NCI-H1436 treated with DMSO at 0.1 percent for 48 hours (cell line): ENCODE results near the gene CHIC1.
A peak's percentile ranks its signal among the peaks of the same experiment; 100 is the strongest.
"Not testable (repeated sequence)": the region's sequence is repeated elsewhere in the genome, so short reads cannot be mapped to it uniquely, and the experiment has no call there.

Source experiments
- DNase-seq: peaks from one replicate; lab custom pipeline; 2025; lab: John Stamatoyannopoulos, UW

CHIC1 gene

DNA sequence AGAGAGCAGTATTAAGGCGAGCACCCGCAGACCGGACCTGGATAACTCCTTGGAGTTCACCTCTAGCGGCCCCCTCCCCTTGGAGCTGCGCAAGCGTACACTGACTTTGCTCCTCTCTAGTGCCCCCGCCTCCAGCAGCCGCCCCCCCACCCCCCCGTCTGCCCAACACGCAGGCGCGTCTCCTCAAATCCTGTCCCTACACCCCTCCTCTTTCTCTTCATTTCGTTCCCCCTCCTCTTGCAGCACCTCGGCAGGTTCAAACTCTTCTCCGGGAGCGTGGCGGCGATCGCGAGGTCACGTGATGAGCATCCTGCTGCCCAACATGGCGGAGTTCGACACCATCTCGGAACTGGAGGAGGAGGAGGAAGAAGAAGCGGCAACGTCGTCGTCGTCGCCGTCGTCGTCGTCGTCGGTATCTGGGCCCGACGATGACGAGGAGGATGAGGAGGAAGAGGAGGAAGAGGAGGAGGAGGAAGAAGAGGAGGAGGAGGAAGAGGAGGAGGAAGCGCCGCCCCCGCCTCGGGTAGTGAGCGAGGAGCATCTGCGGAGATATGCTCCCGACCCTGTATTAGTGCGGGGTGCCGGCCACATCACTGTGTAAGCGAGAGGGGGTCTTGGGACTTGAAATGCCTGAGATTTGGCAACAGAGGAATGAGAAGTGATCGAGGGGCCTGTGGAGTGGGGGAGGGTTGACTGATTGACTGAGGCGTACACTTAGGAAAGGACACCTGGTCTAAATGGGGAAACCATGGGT is at the start of gene CHIC1:
Gene CHIC1 (plus strand): TSS at position 214 of the 754 bp plus-strand sequence. CDS start 88 bp downstream, at position 302.
- peak; percentile 66 for DNase-seq

GRCh38 chrX:73522823-73523222 is 40.2 kb upstream of the CHIC1 start:
- DNase-seq, result not testable (repeated sequence)

DNA sequence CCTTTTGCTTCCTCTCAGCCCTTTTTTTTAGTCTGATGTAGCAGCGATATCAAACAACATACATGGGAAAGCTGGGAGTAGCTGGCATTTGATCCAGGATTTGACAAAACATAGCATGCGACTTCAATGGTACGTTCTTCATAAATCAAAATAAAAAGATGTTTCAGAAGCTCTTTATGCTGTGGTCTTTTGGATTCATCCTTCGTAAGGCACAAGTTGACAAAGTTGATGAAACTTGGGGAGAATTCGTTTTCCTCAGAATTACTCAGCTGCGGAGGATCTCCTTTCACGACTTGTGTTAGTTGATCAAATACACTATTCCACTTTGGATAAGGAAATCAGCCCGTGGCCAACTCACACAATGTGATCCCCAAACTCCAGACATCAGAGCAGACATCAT is 38.1 kb upstream of the CHIC1 start:
- DNase-seq, result no peak

GRCh38 chrX:73525928-73526690 is 36.9 kb upstream of the CHIC1 start:
- no peak for DNase-seq

GRCh38 chrX:73531655-73532054 is 31.3 kb upstream of the CHIC1 start:
- not testable (repeated sequence) for DNase-seq

DNA sequence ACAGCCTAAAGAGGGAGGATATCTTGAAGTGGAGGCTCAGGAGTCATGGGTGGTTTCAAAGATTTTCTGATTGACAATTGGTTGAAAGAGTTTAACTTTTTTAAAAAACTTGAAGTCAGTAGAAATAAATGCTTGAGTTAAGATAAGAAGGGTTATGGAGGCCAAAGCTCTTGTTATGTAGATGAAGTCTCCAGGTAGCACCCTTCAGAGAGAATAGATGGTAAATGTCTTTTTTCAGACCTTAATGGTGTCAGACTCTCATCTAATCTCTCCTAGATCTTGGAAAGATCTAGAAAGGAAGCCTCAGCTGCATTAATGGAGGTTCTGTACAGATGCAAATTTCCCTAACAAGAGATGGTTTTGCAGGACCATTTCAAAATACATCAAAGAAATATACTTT is 6.8 kb upstream of the CHIC1 start:
- DNase-seq, result no peak

DNA sequence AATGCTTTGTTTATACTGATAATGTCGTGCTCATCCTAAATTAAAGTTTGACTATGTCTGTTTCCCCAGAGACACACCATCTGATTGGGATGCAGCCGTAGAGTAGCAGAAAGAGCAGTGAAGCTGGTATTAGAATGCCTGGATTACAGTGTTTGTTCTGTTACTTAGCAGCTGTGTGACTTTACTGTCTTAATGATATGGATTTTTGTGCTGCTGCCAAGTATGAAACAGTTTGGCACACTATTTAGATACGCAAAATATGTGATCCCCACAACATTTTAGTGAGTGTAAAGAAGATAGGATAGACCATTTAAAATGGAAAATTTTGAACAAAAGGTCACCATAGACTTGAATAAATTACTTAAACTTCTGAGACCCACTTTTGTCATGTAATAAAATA is 1.2 kb upstream of the CHIC1 start:
- no peak for DNase-seq

DNA sequence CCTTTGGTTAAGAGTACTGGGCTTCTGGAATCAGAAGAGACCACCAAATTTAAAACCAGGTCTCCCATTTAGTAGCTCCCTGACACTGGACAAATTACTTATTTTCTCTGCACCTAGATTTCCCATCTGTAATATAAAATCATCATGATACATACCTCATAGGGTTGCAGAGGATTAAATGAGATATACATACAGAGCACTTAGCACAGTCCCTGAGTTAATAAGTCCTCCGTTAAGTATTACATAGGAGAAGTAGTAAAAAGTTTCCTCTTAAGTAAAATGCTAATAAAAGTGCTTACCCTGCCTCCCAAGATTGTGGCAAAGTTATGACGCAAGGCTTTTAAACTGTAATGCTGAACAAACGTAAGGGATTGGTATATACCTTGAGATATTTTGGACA is 539 bp upstream of the CHIC1 start:
- no peak for DNase-seq

GRCh38 chrX:73563738-73564068 is 706 bp downstream of the CHIC1 start:
- DNase-seq, result no peak

GRCh38 chrX:73577361-73577760 is 14.4 kb downstream of the CHIC1 start:
- DNase-seq, result no peak

GRCh38 chrX:73581002-73581628 is 18.1 kb downstream of the CHIC1 start:
- no peak for DNase-seq

- DNase-seq, result not testable (repeated sequence)
Measured at GRCh38 chrX:73597758-73598157, 34.8 kb downstream of the CHIC1 start.

GRCh38 chrX:73615022-73615421 is 52.0 kb downstream of the CHIC1 start:
- no peak for DNase-seq

GRCh38 chrX:73641669-73642068 is 78.7 kb downstream of the CHIC1 start:
- not testable (repeated sequence) for DNase-seq

- DNase-seq, result no peak
Measured at GRCh38 chrX:73647212-73647611, 84.2 kb downstream of the CHIC1 start.

- no peak for DNase-seq
Measured at GRCh38 chrX:73647632-73648322, 84.8 kb downstream of the CHIC1 start.

GRCh38 chrX:73661322-73661721 is 98.3 kb downstream of the CHIC1 start:
- not testable (repeated sequence) for DNase-seq

DNA sequence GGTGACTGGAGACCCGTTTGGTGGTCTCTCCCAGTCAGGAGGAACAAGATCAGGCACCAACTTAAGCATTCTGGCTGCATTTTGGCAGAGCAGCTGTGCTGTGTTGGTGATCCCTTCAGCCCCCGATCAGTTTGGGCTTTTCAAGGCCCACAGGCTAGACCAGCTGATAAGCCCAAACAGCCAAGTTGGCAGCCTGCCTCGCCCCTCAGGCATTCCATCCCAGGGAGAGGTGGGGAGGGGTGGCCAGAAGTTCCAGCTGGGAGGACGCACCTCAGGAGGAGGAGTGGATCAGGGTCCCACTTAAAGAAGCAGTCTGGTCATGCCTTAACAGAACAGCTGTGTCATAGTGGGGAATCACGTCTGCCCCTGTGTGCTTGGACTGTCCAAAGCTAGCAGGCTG is 105.8 kb downstream of the CHIC1 start:
- DNase-seq, result no peak

GRCh38 chrX:73681408-73681807 is 118.4 kb downstream of the CHIC1 start:
- no peak for DNase-seq

- no peak for DNase-seq
Measured at GRCh38 chrX:73683236-73683859, 120.4 kb downstream of the CHIC1 start.

- DNase-seq, result not testable (repeated sequence)
Measured at GRCh38 chrX:73707014-73707413, 144.0 kb downstream of the CHIC1 start.

- no peak for DNase-seq
Measured at GRCh38 chrX:73728602-73729001, 165.6 kb downstream of the CHIC1 start.
